GM23338 (cell line): Measurements from ENCODE around the gene DAPK2. TPM values are rescaled to one million over a fixed set of nuclear protein-coding genes. Genes with fewer than 3 reads are reported as not detected.

Source experiments
- ATAC-seq: fragments of 200-7000 bp; cut with Tn5 transposase; 3 replicates; pipeline ENCODE4 v1.9.1; 2020
- DNase-seq: peaks from one replicate; pipeline ENCODE4 v3.0.0-alpha.2; 2015; ENCODE audit warnings: low spot score
- H2AFZ ChIP-seq: fragments of 200-600 bp; sonication (generic); 2 replicates; pipeline ENCODE4 v1.8.0; 2016; ENCODE audit warnings: antibody characterized with exemption, mild to moderate bottlenecking, moderate library complexity
- H3F3A ChIP-seq: fragments of 200-600 bp; sonication (generic); replicated peaks from 2 replicates; pipeline ENCODE4 v1.8.0; 2017; ENCODE audit warnings: antibody characterized with exemption, mixed run types, low read depth
- H3K27ac ChIP-seq: fragments of 200-600 bp; sonication (generic); 2 replicates; pipeline ENCODE4 v1.6.1; 2016; ENCODE audit warnings: low read depth
- H3K27me3 ChIP-seq: fragments of 200-600 bp; sonication (generic); 2 replicates; pipeline ENCODE4 v1.8.0; 2016; ENCODE audit warnings: mild to moderate bottlenecking, mixed run types, moderate library complexity; ENCODE audit not compliant: insufficient read depth
- H3K36me3 ChIP-seq: fragments of 200-600 bp; sonication (generic); 2 replicates; pipeline ENCODE4 v1.8.0; 2016; ENCODE audit warnings: mild to moderate bottlenecking; ENCODE audit not compliant: insufficient read depth
- H3K4me1 ChIP-seq: fragments of 200-600 bp; sonication (generic); 2 replicates; pipeline ENCODE4 v1.8.0; 2016; ENCODE audit warnings: mild to moderate bottlenecking, moderate library complexity; ENCODE audit not compliant: insufficient read depth
- H3K4me2 ChIP-seq: fragments of 200-600 bp; sonication (generic); 2 replicates; pipeline ENCODE4 v1.7.1; 2017; ENCODE audit warnings: mixed run types
- H3K4me3 ChIP-seq: fragments of 200-600 bp; sonication (generic); 2 replicates; pipeline ENCODE4 v1.6.1; 2016; ENCODE audit warnings: mixed run types
- H3K79me2 ChIP-seq: fragments of 200-600 bp; sonication (generic); replicated peaks from 2 replicates; pipeline ENCODE4 v1.8.0; 2017; ENCODE audit warnings: mild to moderate bottlenecking; ENCODE audit not compliant: insufficient read depth
- H3K9me2 ChIP-seq: fragments of 200-600 bp; sonication (generic); 2 replicates; pipeline ENCODE4 v1.8.0; 2017; ENCODE audit not compliant: insufficient read depth
- H4K20me1 ChIP-seq: fragments of 200-600 bp; sonication (generic); replicated peaks from 2 replicates; pipeline ENCODE4 v1.8.0; 2017; ENCODE audit warnings: mild to moderate bottlenecking; ENCODE audit not compliant: insufficient read depth
- H3K27ac Mint-ChIP-seq: 2 replicates; pipeline ENCODE4 v1.8.0; 2020; ENCODE audit warnings: inconsistent platforms, mild to moderate bottlenecking, moderate library complexity, mixed read lengths
- H3K27me3 Mint-ChIP-seq: 3 replicates; pipeline ENCODE4 v1.8.0; 2022; ENCODE audit warnings: low read depth, mild to moderate bottlenecking, moderate library complexity, mixed read lengths, inconsistent platforms; ENCODE audit not compliant: insufficient read depth, poor library complexity
- H3K36me3 Mint-ChIP-seq: 3 replicates; pipeline ENCODE4 v1.8.0; 2021; ENCODE audit warnings: low read depth, mild to moderate bottlenecking, inconsistent platforms, moderate library complexity, mixed read lengths
- H3K4me1 Mint-ChIP-seq: 3 replicates; pipeline ENCODE4 v1.8.0; 2020; ENCODE audit warnings: mild to moderate bottlenecking, inconsistent platforms, mixed read lengths
- H3K4me3 Mint-ChIP-seq: 3 replicates; pipeline ENCODE4 v1.8.0; 2021; ENCODE audit warnings: moderate library complexity, mild to moderate bottlenecking, inconsistent platforms, mixed read lengths
- H3K9me3 Mint-ChIP-seq: 3 replicates; pipeline ENCODE4 v1.8.0; 2020; ENCODE audit warnings: moderate library complexity, mild to moderate bottlenecking, inconsistent platforms, mixed read lengths
- CREB1 ChIP-seq: fragments of 250-450 bp; sonication (Bioruptor Pico); IDR thresholded peaks from 2 replicates; pipeline ENCODE4 v1.5.0; 2020; ENCODE audit warnings: low read depth, mild to moderate bottlenecking, moderate library complexity
- CTCF ChIP-seq, 2 experiments: fragments of 200-600 bp in 1 of 2; sonication (generic) in 1 of 2; conservative IDR thresholded peaks; 2 replicates each; pipeline versions ENCODE4 v1.5.1 to v1.6.1; 2016 to 2017; ENCODE audit warnings: antibody characterized with exemption in 2 of 2, low read depth in 2 of 2, mild to moderate bottlenecking in 2 of 2, moderate library complexity in 1 of 2
- ETS1 ChIP-seq: IDR thresholded peaks from 2 replicates; pipeline ENCODE4 v1.6.1; 2016; ENCODE audit warnings: antibody characterized with exemption
- EZH2 ChIP-seq: fragments of 200-600 bp; sonication (generic); IDR thresholded peaks from one replicate; pipeline ENCODE4 v1.8.0; 2017; ENCODE audit warnings: antibody characterized with exemption, mild to moderate bottlenecking, low read depth; ENCODE audit not compliant: unreplicated experiment
- EZH2phosphoT487 ChIP-seq: fragments of 200-600 bp; sonication (generic); IDR thresholded peaks from one replicate; pipeline ENCODE4 v1.8.1; 2018; ENCODE audit warnings: antibody characterized with exemption; ENCODE audit not compliant: unreplicated experiment
- JUNB ChIP-seq: IDR thresholded peaks from one replicate; pipeline ENCODE4 v1.6.1; 2016; ENCODE audit warnings: antibody characterized with exemption; ENCODE audit not compliant: unreplicated experiment
- NANOG ChIP-seq: IDR thresholded peaks from 2 replicates; pipeline ENCODE4 v1.6.1; 2016; ENCODE audit warnings: antibody characterized with exemption, borderline replicate concordance
- POLR2AphosphoS5 ChIP-seq: IDR thresholded peaks from 2 replicates; pipeline ENCODE4 v1.6.1; 2016; ENCODE audit warnings: antibody characterized with exemption, low read depth
- REST ChIP-seq: IDR thresholded peaks from one replicate; pipeline ENCODE4 v1.6.1; 2018; ENCODE audit warnings: antibody characterized with exemption; ENCODE audit not compliant: unreplicated experiment
- STAT1 ChIP-seq: IDR thresholded peaks from one replicate; pipeline ENCODE4 v1.6.1; 2016; ENCODE audit warnings: antibody characterized with exemption; ENCODE audit not compliant: unreplicated experiment
- ZNF114 ChIP-seq: fragments of 250-450 bp; sonication (Bioruptor Pico); IDR thresholded peaks from 2 replicates; pipeline ENCODE4 v1.5.0; 2020; ENCODE audit warnings: mild to moderate bottlenecking, moderate library complexity
- ZNF331 ChIP-seq: fragments of 250-450 bp; sonication (Bioruptor Pico); IDR thresholded peaks from 2 replicates; pipeline ENCODE4 v1.5.0; 2020; ENCODE audit warnings: low read depth, mild to moderate bottlenecking, moderate library complexity
- ZNF462 ChIP-seq: fragments of 250-450 bp; sonication (Bioruptor Pico); IDR thresholded peaks from 2 replicates; pipeline ENCODE4 v1.5.0; 2020; ENCODE audit warnings: mild to moderate bottlenecking, moderate library complexity
- polyA plus RNA-seq: library from polyadenylated mRNA; unstranded; fragments of >200 nt; fragmentation: Nextera tagmentation; extraction: Ambion mirVana; gene quantifications from 2 replicates; pipeline ENCODE4 v1.2.1, GENCODE V29; 2016
- total RNA-seq: library from RNA; depleted of rRNA; stranded (reverse); fragments of >200 nt; shearing (Covaris generic); gene quantifications from 2 replicates; pipeline ENCODE4 v1.2.3, GENCODE V29; 2014

The DAPK2 gene
- total and polyA plus RNA-seq, 2 experiments from 2014 or later = 1.6 to 3.1 TPM

- no peak for TF ChIP-seq ETS1
- no peak for TF ChIP-seq NANOG
- no peak for TF ChIP-seq REST
- no peak for TF ChIP-seq ZNF462 (CRISPR knock-in tag)
- no peak for TF ChIP-seq CREB1 (CRISPR knock-in tag)
- no peak for TF ChIP-seq POLR2AphosphoS5
- TF ChIP-seq ZNF114 (CRISPR knock-in tag) = no peak
- no peak for TF ChIP-seq ZNF331 (CRISPR knock-in tag)
- no peak for TF ChIP-seq JUNB
- no peak for TF ChIP-seq EZH2
- no peak for TF ChIP-seq STAT1
- no peak for TF ChIP-seq CTCF (conservative IDR thresholded peaks at IDR 0.05; ENCODE audit: low read depth in 2 of 2)
- no peak for TF ChIP-seq EZH2phosphoT487
- no peak overlapping the region for H3K4me2 ChIP-seq
- no peaks in the 10 kb centered on the region for H3K27me3 ChIP-seq
- no peaks in the 10 kb centered on the region for H3K79me2 ChIP-seq
- no peak for DNase-seq
- H3K27ac ChIP-seq = no peak overlapping the region
- Mint-ChIP-seq H3K27me3 (peaks cover 3% of the 10 kb centered on the region), H3K27ac (no peak overlapping the region), H3K9me3 (no peaks in the 10 kb centered on the region), H3K4me3 (no peak overlapping the region), H3K4me1 (peaks cover 20% of the 10 kb centered on the region), H3K36me3 (no peaks in the 10 kb centered on the region)
- no peaks in the 10 kb centered on the region for H3K36me3 ChIP-seq
- H3K4me1 ChIP-seq = no peaks in the 10 kb centered on the region
- peaks cover 3% of the 10 kb centered on the region; the same call in 1 of the 2 replicates for H3K9me2 ChIP-seq
- H2AFZ ChIP-seq = no peak overlapping the region
- no peaks in the 10 kb centered on the region for H3F3A ChIP-seq
- no peak for ATAC-seq
- no peaks in the 10 kb centered on the region for H4K20me1 ChIP-seq
- no peak overlapping the region for H3K4me3 ChIP-seq
Measured at GRCh38 chr15:63905558-63906265, 140.6 kb downstream of the DAPK2 start.
